HG03571 (cell line): ENCODE results near the gene ROBO1.

Source experiments
- ATAC-seq: cut with Tn5 transposase; IDR thresholded peaks from one replicate; pipeline ENCODE4 v1.9.1; 2021; ENCODE audit not compliant: unreplicated experiment

The ROBO1 gene

GRCh38 chr3:78992400-78992799, 775.4 kb downstream of the ROBO1 start:
- ATAC-seq, result no peak

- no peak for ATAC-seq
Observed at GRCh38 chr3:78991656-78992055, 776.1 kb downstream of the ROBO1 start.

- ATAC-seq, result no peak
Observed at GRCh38 chr3:78990156-78990555, 777.6 kb downstream of the ROBO1 start.

- ATAC-seq, result no peak
Observed at GRCh38 chr3:78988324-78988723, 779.5 kb downstream of the ROBO1 start.

- no peak for ATAC-seq
Observed at GRCh38 chr3:78986416-78987101, 781.2 kb downstream of the ROBO1 start.

GRCh38 chr3:78985981-78986380, 781.8 kb downstream of the ROBO1 start:
- no peak for ATAC-seq

- ATAC-seq, result no peak
Observed at GRCh38 chr3:78979028-78979427, 788.8 kb downstream of the ROBO1 start.

GRCh38 chr3:78978037-78978436, 789.8 kb downstream of the ROBO1 start:
- no peak for ATAC-seq

- ATAC-seq, result no peak
Observed at GRCh38 chr3:78977073-78977472, 790.7 kb downstream of the ROBO1 start.

- no peak for ATAC-seq
Observed at GRCh38 chr3:78976200-78976599, 791.6 kb downstream of the ROBO1 start.

- ATAC-seq, result no peak
Observed at GRCh38 chr3:78974181-78974790, 793.5 kb downstream of the ROBO1 start.

GRCh38 chr3:78972617-78973301, 795.0 kb downstream of the ROBO1 start:
- ATAC-seq, result no peak

- no peak for ATAC-seq
Observed at GRCh38 chr3:78970656-78971055, 797.1 kb downstream of the ROBO1 start.

- ATAC-seq, result no peak
Observed at GRCh38 chr3:78969483-78969882, 798.3 kb downstream of the ROBO1 start.

GRCh38 chr3:78967061-78967460, 800.7 kb downstream of the ROBO1 start:
- ATAC-seq, result no peak

- no peak for ATAC-seq
Observed at GRCh38 chr3:78963771-78964170, 804.0 kb downstream of the ROBO1 start.

- ATAC-seq, result no peak
Observed at GRCh38 chr3:78957456-78957855, 810.3 kb downstream of the ROBO1 start.

- ATAC-seq, result no peak
Observed at GRCh38 chr3:78951342-78951945, 816.4 kb downstream of the ROBO1 start.

- no peak for ATAC-seq
Observed at GRCh38 chr3:78941587-78941986, 826.2 kb downstream of the ROBO1 start.

GRCh38 chr3:78940626-78941025, 827.2 kb downstream of the ROBO1 start:
- ATAC-seq, result no peak

- no peak for ATAC-seq
Observed at GRCh38 chr3:78940128-78940527, 827.7 kb downstream of the ROBO1 start.

GRCh38 chr3:78937475-78937874, 830.3 kb downstream of the ROBO1 start:
- no peak for ATAC-seq
